GM21723 (cell line): ENCODE measurements around the gene DCUN1D2.
"Not testable (repeated sequence)": the region's sequence is repeated elsewhere in the genome, so short reads cannot be mapped to it uniquely, and the experiment has no call there.

Experiments
- ATAC-seq: cut with Tn5 transposase; IDR thresholded peaks from one replicate; pipeline ENCODE4 v1.9.1; 2021; ENCODE audit warnings: mild to moderate bottlenecking, moderate library complexity; ENCODE audit not compliant: unreplicated experiment

DCUN1D2 gene

DNA sequence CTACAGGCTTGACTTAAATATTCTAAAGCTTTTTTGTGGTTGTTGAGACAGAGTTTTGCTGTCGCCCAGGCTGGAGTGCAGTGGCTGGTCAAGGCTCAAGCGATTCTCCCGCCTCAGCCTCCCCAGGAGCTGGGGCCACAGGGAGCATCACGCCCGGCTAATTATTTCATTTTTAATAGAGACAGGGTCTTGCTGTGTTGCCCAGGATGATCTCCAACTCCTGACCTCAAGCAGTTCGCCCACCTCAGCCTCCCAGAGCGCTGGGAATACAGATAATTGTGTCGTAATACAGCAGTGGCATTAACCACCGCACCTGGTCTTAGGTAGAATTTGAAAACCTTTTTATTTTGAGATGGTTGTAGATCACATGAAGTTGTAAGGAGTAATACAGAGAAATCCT, 1.5 kb upstream of the DCUN1D2 start:
- no peak for ATAC-seq

DNA sequence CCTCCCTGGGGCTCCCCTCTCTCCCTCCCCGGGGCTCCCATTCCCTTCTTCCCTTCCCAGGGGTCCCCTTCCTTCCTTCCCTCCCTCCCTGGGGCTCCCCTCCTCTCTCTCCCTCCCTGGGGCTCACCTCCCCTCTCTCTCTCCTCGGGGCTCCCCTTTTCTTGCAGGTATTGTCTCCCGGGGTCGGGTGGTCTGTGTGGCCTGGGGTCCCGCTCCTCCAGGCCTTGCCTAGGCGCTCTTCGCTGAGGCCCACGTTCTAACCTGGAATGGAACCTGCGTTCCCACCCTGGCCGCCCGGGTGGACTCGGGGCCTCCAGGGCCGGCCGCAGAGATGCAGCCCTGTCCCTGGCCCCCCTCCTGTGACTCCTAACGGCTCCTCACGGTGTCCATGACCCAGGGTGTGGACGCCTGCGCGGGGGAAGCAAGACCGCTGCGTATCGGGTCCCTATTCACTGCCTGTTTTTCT, 940 bp upstream of the DCUN1D2 start:
- ATAC-seq = no peak

DNA sequence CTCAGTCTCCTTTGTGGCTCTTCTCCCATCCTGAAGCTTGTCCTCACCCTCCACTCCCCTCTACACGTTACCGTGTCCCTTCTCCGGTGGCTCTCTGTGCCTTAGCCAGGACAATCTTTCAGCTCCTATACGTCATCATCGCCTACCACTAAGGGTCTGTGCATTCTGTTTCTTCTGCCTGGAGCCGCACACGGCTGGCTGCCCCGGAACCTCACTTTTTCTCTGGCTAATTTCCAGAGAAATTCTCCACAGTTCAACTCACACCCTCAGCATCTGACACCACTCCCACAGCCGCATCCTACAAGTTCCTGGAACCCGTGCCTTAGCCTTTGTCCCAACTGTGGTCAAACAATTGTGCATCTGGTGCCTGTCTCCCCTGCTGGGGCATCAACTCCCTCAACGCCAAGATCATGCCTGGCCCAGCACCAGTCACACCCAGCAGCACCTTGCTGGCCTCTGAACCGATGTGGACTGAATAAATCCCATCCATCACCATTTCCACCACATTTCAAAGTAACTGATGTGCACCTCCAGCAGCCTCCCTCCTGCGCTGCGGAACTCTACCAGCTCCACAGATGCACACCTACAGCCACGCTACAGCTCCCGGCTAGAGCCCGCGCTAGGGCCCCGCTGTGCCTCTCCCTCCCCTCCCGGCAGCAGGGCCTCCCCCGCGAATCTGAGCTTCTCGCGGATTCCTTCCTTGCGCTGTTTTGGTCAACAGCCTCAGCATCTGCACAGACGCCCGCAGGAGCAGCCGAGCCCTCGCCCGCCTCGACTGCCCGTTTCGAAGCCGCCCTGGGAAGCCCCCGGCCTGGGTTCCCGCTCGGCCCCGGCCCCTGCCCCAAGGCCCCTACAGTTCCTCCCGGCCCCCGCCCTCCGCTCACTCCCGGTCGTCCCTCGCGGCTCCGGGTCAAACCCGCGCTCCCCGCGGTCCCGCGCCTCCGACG, 689 bp downstream of the DCUN1D2 start:
- ATAC-seq = peak; percentile 26

DNA sequence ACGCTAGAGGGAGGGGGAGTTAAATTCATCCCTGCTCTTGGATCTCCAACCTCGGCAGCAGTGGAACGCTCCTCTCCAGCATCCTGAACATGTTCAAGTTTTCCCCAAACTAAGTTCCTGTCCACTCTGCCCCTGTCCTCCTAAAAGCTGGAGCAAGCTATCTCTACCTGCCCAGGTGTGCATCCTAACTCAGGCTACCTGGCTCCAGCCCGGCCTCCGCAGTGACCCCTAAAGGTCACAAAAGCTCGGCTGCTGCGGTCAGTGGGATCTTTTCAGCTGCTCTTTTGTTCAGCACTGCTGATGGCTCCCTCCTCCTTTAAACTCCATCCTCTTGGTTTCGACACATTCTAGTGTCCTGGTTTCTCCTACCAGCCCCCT, 1.4 kb downstream of the DCUN1D2 start:
- no peak for ATAC-seq

DNA sequence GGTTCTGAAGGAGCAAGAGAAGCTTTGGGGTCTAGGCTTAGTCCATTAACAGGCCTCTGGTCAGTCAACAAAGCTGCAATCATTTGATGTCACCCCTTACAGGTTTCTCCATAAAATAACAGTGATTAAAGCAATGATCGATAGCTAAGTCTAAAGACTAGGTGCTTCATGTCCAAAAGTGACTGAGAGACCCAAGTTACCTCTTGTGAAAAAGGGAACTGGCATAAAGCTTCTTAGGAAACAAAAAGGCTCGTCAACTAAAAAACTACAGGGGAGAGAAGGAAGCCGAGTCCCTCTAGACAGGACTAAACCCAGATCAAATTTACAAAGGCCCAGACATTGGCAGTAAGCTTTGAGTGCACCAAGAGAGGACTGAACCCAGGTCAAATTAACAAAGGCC, 2.2 kb downstream of the DCUN1D2 start:
- ATAC-seq = no peak

DNA sequence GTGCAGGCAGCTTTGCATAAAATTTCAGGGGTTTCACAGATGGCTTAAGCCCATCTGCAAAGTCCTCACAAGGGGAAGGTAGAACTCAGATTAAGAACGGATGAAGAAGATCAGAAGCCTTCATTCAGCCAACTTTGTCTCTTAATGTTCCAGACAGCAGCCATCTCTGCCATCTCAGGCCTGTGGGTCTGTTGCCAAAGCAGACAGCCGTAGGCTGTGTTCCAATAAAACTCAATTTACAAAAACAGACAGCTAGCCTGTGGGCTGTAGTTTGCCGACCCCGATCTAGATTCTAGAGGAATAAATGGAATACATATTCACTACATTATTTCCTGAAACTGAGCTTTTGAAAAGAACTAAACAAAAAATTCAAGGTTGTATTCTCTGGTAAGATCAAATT, 3.8 kb downstream of the DCUN1D2 start:
- no peak for ATAC-seq

DNA sequence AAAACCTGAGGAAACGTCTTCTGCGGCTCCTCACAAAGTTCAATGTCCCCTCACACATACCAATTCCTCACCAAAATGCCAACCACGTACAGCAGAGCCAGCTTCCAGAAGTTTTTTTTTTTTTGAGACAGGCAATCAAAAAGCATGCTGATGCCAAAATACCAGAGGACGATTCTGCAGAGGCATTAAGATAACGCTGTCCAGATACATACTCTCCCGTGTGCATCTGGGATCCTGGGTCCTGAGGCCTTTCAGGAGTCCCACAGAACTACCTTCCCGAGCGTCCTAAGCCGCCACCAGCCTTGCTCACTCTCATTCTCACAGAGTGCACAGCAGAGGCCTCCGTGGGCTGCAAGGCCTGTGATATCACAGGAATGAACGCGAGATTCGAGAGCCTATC, 5.0 kb downstream of the DCUN1D2 start:
- ATAC-seq = no peak

DNA sequence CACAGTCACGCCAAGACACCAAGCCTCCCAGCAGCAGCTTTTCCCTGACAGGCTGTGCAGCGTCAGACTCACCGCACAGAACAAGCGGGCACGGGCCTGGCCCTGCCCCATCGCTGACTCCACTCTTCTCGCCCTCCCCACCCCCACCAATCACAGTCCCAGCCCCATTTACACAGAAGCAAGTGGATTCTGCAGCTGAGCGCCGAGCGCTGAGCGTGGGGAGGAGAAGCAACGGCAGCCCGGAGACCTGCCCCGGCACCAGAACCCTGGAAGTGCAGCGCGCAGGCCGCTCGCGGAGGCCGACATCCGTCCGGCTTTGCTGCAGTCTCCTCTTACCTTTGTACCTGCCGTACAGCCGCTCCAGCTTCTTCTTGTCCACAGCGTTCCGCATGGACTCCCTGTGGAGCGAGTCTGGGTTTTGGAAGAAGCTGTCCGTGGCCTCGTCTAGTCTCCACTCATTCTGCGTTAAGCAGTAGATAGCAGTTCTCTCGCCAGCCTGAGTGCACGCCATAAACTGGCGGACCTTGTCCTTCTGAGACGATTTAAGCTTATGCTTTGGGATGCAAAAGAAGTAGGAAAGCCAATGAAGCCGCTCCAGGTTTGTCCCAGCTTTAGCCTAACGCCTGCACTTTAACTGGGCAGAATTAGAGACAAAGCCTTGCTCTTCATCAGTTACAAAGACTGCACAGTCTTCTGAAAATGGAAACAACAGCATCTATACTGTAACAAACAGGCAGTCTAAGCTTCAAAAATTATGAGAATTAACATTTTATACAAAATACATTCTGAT, 6.8 kb downstream of the DCUN1D2 start:
- ATAC-seq = no peak

DNA sequence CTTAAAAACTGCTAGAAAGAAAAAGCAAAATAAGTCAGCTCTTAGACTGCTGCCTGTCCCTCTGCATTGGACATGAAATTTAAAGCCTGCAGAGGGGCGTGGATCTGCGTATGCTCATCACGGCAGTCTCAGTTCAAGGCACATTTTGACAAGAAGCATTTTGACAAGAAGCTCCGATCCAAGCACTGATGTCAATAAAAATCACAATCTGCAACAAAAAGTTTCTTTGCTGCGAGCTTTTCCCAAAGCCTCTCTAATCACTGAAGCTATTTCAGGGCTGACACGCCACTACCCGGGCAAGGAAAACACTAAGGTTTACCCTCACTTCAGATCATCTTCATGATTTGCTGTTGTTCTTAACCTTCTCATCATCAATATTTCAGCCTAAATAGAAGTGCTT, 7.4 kb downstream of the DCUN1D2 start:
- no peak for ATAC-seq

DNA sequence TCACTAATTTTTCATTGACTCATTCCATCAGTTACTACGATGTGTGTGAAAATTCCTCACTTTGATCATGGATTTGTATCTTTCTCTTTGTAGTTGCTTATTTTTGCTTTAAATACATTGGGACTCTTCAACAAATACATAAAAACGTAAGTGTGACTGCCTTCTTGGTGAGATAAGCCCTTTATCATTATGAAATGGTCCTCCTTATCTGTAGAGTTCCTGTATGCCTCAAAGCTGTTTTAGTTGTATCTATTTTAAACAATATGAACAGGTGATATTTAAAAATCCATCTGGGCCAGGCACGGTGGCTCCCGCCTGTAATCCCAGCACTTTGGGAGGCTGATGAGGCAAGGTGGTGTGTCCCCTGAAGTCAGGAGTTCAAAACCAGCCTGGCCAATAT, 11.3 kb downstream of the DCUN1D2 start:
- no peak for ATAC-seq

DNA sequence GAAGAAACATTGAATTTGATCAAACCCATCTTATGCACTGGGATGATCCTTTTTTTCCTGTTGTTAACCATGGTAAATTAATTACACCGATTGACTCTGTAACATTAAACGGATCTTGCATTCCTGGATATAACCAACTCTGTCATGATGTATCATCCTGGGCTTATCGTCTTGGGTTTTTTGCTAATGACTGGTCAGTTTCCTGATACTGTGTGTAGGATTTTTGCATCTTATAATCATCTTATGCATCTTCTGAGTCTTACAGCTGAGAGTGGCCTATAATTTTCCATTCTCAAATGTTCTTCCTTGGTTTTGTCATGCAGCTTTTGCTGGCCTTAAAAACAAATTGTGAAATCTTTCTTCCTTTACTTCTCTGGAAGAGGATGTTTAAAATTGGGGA, 12.8 kb downstream of the DCUN1D2 start:
- ATAC-seq = no peak

DNA sequence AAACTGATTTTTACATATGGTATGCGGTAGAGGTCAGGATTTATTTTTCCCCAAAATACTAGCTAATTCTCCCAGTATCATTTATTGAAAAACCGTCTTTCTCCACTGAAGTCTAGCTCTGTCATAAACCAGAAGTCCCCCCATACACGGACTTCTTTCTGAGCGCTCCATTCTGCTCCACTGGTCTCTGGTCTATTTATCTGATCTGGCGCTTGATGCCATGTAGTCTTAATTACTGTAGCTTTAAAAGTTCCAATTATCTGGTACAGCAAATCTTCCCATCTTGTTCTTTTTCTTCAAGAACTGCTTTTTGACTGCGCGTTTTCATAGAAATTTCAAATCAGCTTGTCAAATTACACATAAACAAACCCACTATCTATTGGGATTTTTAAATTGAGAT, 13.7 kb downstream of the DCUN1D2 start:
- ATAC-seq = no peak

DNA sequence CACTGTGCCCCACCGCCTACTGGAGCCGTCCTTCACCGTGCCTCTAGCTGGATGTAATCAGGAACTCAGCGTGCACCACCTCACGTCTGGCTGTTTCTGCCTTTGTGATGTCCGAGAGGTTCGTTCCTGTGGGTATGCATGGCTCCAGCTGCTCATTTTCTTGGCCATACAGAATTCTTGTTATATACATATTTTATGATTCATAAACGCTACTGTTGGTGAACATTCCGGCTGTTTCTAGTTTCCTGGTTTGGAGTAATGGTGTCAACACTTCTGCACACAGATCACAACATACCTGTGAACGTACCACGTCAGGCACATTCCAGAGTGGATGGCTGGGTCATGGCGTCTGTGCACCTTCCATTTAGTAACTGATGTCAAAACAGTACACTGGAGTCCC, 14.6 kb downstream of the DCUN1D2 start:
- no peak for ATAC-seq

DNA sequence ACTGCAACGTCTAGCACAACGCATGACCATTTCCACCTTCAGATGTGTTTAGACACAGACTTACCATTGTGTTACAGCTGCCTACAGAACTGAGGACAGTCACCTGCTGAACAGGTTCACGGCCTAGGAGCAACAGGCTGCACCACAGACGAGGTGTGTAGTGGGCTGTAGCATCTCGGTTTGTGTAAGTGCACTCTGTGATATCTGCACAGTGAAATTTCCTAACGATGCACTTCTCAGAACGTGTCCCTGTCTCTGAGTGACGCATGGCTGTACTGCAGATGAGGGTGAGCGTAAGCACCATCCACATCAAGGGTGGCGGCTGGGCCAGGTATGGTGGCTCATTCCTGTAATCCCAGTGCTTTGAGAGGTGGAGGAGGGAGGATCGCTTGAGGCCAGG, 15.2 kb downstream of the DCUN1D2 start:
- ATAC-seq = no peak

DNA sequence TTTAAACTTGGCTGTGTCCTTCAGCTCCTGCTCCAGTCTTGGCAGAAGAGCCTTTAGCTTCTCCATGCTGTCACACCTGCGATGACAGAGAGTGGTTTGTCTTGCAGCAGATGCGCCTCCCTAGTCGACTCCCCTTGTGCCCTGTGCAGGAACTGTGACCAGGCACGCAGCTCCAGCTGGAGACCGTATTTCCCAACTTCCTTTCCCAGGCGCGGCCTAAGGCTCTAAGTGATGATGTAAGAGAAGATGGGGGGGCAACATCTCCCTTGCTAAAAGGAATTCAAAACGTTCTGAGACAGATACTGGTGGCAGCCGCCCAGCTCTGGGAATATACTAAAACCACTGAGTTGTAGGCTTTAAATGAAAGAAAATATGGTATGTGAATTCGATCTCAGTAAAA, 16.3 kb downstream of the DCUN1D2 start:
- no peak for ATAC-seq

DNA sequence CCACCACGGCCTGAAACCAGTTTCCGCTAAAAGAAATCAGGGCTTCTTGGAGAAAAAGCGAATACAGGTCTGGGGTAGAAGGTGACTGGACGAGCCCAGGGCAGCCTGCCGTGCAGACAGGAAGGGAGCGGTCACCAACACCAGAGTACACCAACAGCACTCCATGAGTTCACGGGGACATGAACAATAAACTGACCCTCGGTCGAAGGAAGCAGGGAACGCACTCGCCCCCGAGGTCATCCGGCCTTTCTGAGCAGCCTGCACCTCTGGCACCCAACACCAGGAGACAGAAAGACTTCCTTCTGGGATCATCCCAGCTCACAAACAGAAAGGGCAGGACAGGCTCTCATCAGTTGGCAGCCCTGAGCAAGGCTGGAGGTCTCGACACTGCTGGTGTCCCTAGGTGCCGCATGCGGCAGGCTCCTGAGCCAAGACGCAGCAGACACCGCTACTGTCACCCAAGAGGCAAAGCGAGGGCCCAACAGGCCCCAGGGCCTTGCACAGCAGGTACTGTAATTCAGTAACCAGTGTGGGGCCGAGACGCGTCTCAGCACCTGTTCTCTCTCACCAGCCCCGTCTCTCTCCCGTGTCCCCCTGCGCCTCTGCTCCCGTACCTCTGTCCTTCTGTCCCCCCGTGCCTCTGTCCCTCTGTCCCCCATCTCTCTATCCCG, 18.0 kb downstream of the DCUN1D2 start:
- ATAC-seq = no peak

DNA sequence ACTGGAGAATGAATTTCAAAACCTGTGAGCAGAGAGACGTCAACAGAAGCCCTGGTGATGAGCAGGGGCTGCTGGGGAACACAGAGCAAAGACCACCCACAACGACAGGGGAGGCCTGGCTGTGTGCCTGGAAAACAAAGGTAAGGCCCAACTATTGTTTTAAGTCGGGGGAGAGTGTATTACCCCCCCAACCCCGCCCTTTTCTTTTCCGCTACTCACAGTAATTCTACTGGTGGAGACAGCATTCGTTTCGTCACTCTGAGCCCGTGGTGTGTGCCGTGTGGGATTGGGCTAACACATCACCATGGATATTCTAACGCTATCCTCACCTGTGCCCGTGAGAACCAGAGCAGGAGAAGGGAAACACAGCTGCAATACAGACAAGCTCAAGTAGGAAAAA, 18.7 kb downstream of the DCUN1D2 start:
- no peak for ATAC-seq

DNA sequence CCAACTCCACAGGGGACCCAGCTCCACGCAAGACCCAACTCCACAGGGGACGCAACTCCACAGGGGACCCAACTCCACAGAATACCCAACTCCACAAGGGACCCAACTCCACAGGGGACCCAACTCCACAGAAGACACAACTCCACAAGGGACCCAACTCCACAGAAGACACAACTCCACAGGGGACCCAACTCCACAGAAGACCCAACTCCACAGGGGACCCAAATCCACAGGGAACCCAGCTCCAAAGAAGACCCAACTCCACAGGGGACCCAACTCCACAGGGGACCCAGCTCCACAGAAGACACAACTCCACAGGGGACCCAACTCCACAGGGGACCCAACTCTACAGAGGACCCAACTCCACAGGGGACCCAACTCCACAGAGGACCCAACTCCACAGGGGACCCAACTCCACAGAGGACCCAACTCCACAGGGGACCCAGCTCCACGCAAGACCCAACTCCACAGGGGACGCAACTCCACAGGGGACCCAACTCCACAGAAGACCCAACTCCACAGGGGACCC, 19.8 kb downstream of the DCUN1D2 start:
- ATAC-seq = not testable (repeated sequence)

DNA sequence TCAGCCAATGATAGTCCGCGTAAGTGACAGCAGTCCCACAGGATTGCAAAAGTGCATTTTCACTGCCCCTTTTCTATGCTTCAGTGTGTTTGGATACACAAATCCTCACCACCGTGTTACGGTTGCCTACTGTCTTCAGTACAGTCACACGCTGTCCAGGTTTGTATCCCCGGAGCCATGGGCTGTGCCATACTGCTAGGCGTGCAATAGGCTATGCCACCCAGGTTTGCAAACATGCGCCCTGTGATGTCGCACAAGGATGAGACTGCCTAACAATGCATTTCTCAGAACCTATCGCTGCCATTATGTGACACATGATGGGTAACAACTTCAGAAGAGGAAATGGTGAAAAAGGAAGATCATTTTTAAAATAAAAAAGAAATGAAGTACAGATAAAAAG, 20.4 kb downstream of the DCUN1D2 start:
- no peak for ATAC-seq

DNA sequence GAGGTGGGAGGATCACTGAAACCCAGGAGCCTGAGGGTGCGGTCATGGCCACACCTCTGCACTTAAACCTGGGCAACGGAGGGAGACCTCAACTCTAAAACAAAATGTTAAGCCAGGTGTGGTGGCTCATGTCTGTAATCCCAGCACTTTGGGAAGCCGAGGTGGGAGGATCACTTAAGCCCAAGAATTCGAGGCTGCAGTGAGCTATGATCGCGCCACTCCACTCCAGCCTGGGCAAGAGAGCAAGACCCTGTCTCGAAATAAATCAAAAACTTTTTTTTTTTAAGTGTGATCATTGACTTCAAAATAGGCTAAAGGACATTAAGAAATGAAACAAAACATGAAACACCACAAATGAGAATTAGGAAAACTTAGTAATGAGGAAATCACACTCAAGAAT, 20.9 kb downstream of the DCUN1D2 start:
- ATAC-seq = no peak

DNA sequence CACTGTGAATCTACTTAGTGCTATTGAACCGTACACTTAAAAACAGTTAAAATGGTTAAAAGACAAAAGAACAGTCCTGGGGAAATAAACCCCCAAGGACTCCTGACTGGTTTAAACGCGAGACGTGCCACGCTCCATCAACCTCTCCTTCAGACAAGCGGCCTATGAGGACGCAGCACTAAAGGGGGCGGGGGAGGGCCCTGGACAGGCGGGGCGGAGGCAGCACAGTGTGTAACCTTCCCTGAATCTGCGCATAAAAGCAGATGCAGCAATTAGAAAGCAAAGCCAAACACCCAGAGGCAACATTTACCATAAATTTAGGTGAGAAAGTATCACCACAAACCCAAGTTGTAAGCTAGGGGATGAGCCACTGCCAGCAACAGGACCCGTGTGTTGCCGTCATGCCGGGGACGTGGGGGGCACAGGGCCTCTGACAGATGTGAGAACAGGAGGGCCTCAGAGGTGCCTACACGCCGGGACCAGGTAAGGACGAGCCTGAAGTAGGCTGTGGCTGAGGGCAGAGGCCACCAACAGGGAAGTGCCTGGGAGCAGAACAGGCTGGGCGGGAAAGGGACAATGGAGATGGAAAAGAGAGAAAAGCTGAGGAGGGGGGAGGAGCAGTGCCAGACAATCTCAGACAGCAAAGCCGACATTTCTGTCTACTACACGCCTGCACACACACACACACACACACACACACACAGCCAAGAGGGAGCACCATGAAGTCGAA, 21.9 kb downstream of the DCUN1D2 start:
- no peak for ATAC-seq
